HL-60/S4 treated with phorbol 12-myristate 13-acetate at 8.2 ng/mL for 4 days and 3 days (cell line): ENCODE measurements around the gene SPEM3.

ENCODE experiments used
- in situ Hi-C: fragments of 300-500 bp; cut with MboI; formaldehyde crosslinking; loops from 2 replicates; pipeline ENCODE4 v1.15.0; 2022; ENCODE audit warnings: low sequenced_read_pairs

Gene SPEM3

DNA sequence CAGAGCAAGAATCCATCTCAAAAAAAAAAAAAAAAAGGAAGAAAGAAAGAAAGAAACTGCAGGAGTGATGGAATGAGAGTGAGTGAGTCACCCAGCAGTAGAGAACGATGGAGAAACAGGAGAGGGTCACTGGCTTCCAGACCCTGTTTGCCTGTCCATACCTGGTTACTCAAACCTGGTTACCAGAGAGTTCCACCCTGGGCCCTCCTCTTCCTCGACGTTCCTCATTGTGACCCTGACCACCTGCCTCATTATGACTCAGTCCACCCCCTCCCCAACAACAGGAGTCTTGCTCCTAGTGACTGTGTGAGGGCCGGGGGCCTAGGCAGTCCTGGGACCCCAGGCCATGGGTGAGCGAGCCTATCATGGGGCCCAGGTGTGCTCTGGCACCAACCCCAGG lies at the start of gene SPEM3:
Gene SPEM3 (plus strand): TSS at position 301 of the 400 bp plus-strand sequence. CDS start 46 bp downstream, at position 347.
- in situ Hi-C loops: no loop called here

DNA sequence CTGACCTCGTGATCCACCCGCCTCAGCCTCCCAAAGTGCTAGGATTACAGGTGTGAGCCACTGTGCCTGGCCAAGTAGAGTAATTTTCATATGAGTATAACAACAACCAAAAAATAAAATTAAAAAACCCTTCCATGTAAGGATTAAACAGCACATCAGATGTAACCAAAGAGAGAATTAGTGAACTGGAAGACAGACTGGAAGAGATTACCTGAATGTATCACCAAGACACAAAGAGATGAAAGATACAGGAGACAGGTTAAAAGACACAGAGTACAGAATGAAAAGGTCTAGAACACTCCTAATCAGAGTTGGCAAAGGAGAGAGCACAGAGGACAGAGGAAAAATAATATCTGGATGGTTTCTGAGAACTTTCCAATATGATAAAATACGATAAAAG lies 49.5 kb upstream of the SPEM3 start:
- in situ Hi-C loops: no loop called here

DNA sequence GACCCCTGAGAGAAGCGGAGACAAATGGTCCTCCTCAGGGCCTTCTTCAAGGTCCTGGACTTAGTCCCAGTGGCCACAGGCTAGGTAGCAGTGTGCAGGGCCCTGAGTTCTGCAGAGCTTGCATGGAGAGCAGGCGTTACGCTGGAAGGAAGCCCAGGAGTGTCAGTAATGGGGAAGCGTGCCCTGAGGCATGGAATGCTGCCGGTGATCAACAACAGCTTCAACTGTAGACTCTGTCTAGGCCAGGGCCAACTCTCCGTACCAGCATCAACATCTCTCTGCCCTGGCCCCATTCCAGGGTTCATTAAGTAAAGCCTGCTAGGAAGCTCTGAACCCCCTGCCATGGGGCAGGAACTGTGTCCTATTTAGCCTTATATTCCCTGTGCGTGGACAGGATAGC lies 48.3 kb upstream of the SPEM3 start:
- in situ Hi-C loops: no loop called here

DNA sequence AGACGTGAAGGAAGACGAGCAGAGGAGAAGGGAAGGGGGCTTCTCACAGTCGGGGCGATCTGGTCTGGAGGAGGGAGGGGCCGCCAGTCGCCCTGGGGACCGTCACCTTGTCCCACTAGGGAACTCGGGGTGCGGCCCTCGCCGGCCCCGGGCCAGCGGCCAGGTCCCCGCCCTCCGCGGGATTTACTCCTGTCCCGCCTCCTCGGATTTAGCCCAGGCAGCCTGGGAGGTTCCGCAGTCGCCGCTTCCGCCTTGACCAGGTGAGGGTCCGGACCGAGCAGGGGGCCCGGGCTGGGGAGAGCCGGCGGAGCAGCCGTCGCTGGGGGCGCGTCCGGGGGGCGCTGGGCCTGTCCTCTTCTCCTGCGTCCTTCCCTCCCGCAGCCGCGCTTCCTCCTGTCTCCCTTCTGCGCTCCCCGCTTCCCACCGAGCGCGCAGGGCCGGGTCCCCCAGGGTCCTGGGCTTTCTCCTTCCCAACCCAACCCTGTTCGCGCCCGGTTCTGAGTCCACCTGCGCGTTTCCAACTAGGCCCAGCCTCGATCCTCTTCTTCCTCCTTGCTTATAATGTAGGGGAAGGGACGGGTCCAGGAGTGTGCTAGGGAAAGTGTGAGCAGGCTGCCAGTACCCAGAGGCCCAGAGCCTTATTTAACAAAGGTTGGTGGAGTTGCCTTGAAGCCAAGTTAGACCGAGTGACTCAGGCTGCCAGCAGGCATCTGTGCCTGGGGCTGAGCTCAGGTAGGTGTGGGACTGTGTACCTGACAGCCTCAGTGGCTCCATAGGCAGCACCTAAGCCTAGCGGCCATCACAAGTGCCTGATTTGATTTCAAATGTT lies 47.6 kb upstream of the SPEM3 start, which contains the start of gene TNK1:
Gene TNK1 (plus strand): TSS at position 235 of the 829 bp plus-strand sequence. CDS start 1,838 bp downstream, outside the sequence.
- in situ Hi-C loops: no loop called here

DNA sequence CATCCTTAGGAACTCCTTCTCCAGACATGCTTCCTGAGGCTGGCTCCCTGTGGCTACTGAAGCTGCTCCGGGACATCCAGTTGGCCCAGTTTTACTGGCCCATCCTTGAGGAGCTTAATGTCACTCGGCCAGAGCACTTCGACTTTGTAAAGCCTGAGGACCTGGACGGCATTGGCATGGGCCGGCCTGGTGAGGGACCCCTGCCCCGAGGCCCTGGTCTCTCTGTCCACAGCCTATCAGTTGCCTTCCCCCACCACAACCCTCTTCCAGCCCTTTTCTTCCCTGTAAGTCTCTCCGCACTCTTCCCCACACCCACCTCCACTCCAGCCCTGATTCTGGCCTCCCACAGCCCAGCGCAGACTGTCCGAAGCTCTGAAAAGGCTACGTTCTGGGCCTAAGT lies 45.8 kb upstream of the SPEM3 start:
- in situ Hi-C loops: no loop called here

DNA sequence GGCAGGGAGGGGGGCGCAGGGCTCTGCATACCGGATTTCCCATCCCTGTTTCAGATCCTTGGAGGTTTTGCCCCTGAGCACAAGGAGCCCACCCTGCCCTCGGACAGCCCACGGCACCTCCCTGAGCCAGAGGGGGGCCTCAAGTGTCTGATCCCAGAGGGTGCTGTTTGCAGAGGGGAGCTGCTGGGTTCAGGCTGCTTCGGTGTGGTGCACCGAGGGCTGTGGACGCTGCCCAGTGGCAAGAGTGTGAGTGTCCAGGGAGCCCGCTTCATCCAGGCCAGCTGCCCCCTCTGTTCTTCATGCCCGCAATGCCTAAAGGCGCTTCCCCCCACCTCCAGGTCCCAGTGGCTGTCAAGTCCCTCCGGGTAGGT lies 45.3 kb upstream of the SPEM3 start:
- in situ Hi-C loops: no loop called here

DNA sequence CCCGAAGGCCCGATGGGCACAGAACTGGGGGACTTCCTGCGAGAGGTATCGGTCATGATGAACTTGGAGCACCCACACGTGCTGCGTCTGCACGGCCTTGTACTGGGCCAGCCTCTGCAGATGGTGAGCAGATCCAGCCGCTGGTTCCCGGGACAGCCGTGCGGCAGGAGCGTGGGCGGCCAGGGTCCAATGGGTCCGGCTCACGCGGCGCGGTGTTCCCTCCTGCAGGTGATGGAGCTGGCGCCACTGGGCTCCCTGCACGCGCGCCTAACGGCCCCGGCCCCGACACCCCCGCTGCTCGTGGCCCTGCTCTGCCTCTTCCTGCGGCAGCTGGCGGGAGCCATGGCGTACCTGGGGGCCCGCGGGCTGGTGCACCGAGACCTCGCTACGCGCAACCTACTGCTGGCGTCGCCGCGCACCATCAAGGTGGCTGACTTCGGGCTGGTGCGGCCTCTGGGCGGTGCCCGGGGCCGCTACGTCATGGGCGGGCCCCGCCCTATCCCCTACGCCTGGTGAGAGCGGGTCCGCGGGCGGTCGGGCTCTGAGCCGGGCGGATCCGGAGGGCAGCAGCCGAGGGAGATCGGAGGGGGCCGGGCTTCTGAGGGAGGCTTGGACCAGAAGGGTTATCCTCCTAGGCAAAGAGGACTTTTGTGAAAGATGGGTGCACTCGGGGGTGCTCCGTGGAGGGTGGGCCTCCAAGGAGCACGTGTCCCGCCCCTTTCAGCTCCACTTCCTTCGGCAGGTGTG lies 44.7 kb upstream of the SPEM3 start:
- in situ Hi-C loops: no loop called here

DNA sequence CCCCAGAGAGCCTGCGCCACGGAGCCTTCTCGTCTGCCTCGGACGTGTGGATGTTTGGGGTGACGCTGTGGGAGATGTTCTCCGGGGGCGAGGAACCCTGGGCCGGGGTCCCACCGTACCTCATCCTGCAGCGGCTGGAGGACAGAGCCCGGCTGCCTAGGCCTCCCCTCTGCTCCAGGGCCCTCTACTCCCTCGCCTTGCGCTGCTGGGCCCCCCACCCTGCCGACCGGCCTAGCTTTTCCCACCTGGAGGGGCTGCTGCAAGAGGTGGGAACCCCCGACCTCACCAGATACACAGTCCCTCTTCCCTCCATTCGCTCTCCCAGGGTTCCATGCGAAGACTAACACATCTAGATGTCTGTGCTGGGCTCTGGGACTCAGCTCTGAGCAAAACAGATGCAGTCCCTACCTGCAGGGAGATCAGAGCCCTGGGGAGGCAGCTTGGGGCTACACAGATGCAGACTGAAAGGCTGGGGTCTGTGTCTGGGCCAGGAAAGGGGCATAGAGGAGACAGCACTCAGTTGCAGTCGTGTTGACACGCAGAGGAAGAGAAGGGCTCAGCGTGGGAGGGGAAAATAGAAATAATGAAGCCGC lies 44.1 kb upstream of the SPEM3 start:
- in situ Hi-C loops: no loop called here

DNA sequence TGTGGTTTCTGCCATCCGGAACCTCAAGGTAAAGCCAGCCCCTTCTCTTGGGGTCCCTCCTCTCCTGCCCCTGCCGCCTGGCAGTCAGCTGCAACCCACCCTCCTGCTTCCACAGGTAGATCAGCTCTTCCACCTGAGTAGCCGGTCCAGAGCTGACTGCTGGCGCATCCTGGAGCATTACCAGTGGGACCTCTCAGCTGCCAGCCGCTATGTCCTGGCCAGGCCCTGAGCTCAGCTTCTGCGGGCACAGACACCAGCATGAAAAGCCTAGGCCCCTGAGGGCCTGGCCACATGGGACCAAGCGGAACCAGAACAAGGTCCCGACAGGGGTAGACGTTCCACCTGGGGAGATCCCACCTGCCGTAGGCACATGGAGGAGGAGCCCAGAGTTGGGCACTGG lies 39.8 kb upstream of the SPEM3 start:
- in situ Hi-C loops: no loop called here

DNA sequence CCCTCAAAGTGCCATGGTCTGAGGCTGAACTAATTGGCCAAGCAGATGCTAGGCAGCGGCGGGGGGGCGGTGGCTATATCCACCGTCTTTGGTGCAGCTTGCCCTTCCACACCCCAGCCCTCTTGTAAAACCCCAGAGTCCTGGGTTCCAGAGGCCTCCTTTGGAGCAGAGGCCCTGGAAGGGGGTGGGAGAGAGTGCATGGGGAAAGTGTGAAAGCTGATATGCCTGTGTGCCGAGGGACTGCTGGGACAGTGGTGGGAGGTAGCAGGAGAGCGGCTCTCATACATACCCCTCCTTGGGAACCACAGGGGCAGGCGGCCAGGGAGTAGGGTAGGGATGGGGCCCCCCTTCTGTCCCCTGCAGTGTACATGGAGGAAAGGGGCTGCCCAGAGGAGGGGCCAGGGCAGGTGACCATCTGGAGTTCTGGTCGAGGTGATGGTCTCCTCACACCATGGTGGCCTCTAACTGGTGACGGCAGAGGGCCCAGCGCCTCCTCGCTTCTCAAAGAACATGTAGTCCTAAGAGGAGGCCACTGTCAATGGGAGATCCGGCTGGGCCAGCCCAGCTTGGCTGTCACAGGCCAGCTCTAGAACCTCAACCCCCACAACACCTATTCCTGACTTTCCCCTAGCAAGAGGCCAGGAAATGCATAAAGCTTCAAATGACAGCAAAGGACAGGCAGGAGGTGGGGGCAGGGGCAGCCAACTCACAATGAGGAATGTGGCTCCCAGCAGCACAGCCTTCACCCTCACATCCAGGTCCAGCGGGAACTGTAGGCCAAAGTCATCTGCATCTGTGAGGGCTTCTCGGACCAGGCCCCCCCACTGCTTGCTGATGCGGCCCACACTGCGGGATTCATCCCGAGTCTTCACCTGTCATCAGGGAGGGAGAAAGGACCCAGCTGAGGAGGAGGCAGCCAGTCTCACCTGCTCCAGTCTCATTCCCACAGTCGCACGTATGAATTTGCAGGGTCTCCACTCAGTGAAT lies 38.4 kb upstream of the SPEM3 start:
- in situ Hi-C loops: no loop called here

DNA sequence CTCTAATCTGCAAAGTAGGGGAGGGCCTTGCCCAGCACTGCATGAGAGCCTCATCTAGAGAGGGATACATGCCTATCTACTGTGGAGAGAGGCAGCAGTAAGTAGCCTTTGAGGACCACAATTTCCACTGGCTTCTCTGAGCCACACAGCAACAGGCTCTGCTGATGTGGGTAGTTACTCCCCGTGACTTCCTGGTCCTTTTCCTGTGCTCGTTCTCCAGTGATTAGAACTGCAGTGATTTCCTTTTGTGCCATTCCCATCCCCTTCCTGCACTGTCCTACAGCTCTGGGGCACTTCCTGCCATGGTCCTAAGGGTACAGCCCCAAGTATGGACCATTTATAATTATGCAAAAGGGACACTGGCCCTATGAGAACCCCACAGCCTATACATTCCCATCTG lies 37.4 kb upstream of the SPEM3 start:
- in situ Hi-C loops: no loop called here

DNA sequence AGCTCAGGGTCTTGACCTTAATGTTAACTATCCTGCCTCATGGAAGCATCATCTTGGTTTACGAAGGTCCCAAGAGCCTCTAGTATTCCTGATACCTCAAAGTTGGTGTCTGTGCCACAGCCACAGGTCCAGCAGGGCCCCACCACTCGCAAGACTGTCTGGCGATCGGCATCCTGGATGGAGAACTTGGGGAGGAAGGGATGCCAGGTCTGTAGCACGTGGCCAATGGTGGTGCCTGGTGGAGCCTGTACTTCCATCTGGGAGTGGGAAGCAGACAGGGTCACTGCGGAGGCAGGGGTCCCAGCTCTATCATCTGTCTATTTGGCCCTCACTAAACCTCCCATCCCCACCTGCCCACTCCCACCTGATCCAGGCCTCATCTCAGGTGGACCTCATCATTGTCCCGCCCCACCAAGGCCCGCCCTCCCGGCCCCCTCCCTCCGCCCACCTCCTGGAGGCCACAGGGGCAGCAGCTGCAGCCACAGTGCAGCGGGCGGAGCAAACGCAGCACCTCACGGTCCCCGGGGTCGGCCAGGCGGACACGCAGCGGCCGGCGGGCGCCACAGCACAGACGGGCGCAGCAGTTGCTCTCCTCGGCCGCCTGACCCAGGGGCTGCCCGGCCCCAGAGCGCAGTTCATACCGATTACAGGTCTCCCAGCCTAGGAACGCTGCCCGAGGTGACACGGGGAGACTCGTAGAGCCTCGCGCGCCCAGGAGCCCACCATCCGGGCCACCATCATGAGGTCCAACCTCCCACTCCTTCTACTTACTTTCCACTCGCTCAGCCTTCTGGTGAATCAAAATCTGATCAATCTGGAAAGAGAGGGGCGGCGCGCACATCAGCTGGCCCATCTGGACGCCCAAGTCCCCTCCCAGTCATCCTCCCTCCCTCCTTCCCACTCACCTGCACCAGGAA lies 35.7 kb upstream of the SPEM3 start:
- in situ Hi-C loops: no loop called here

DNA sequence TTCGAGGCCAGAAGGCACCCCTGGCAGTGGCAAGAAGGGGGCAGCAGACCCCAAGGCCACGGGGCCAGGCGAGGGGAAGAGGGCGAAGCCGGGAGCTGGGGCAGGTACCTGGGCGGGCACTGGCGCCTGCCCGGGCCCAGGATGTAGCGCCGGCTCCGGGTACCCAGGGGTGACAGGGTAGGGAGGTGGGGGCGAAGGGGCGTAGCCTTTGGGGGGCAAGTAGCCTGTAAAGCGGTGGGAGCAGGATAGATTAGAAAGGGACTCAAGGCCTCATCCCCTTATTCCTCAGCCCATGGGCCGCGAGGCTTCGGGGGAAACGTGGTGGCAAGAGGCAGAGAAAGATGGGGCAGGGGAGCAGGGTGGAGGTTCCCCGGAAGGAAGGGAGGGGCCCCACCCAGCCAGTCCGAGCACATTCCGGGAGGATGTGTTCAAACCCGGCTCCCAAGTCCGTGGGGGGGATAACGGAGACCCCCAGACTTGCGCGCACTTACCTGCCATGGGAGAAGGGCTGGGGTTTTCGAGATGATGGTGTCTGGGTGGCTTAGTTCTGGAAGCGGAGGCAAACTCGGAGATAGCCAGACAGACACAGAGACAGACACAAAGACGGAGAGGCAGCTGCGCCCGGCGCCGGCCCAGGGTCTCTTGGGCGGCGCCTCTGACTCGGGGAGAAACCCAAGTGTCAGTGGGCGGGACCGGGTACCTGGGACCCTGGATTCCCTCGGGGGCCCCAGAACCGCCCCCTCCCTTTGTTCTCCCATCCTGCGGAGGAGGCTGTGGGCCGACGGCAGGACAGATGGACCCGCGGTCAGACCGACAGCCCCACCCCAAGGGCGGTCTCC lies 34.8 kb upstream of the SPEM3 start:
- in situ Hi-C loops: no loop called here

DNA sequence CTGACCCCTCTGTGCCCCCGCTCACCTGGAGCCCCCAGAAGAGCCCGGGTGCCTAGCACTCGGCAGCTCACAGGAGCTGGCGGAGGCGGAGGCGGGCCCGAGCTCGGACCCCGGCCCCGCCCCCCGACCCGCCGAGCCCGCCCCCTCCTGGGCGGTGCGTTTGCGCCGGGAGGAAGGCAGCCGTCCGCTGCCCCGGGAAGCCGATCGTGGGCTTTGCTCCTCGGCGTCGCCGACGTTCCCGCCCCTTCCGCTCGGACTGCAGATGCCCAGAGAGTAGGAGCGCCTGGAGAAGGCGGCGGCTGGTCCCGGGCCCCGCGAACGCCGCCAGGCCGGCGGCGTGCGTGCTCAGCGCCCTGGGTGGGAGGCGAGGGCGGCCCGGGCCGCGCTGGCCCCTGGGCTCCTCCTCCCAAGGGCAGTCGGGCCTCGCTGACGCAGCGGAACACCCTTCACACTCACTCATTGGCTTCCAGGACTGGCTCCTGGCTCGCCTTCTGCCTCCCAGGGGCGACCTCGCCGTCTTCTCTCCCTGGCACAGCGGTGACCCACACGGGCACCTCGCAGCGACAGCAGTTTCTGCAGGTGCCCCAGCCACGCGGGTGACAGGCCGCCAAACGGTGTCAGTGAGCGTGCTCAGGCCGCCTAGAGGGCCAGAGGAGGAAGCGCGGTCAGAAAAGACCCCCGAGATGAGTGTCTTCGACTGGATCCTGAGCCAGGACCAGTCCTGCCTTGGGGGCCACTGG lies 34.0 kb upstream of the SPEM3 start, which contains the start of gene PLSCR3:
Gene PLSCR3 (minus strand): TSS at position 74 of the 740 bp plus-strand sequence. CDS start 415 bp downstream, outside the sequence.
- in situ Hi-C loops: no loop called here

DNA sequence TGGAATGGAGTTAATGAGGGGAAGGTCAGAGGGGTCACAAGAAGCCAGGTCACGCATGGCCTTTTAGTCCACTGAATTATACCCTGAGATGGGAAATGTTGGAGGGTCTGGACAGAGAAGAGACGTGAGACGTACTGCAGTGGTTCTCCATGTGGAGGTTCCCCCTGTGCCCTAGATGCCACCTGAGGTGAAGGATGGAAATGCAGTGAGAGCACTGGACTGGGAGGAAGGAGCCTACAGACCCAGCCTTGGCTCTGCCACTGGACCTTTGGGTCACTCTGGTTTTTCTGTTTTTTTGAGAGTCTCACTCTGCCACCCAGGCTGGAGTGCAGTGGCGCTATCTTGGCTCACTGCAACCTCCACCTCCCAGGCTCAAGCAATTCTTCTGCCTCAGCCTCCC lies 32.5 kb upstream of the SPEM3 start:
- in situ Hi-C loops: no loop called here

DNA sequence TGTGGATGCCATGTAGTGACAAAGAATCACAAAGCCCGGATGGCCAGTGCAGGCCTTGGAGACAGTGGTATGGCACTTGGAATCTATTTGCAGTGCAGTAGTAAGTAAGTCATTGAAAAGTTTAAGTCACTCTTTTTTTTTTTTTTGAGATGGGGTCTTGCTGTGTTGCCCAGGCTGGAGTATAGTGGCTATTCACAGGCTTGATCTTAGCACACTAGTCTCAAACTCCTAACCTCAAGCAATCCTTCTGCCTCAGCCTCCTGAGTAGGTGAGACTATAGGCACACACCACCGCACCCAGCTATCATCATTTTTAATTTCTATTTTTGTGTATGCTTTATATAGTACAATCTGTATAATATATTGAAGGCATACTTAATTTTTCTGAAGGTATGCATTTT lies 30.0 kb upstream of the SPEM3 start:
- in situ Hi-C loops: no loop called here

DNA sequence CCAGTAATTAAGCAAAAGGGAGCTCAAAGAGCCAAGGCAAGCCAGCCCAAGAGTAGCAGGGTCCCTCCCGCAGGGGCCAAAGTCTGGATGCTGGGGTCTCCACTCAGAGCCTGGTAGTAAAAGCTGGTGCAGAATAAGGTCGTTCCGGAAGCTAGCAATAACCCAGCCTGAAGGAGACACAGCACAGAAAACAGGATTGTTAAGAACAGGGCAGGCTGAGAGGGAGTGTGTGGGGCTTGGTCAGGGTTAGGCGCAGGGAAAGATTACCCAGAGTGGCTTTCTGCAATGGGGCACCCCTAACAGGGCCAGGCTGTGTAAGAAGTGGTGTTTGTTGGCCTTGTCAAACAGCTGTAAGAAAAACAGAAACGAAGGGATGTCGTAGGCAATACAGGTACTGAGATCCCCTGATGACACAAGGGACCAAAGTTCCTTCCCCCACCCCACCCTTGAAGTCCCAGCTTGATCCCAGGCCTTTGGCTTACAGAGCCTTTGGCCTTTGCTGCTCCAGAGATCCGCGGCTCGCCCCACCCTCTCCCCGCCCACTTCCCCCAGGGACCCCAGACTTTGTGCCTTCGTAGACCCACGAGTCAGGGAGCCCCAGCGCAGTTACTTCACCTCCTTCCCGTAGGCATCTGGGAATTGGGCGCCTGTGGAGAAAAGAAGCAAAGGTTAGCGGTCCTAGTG lies 25.5 kb upstream of the SPEM3 start:
- in situ Hi-C loops: no loop called here

DNA sequence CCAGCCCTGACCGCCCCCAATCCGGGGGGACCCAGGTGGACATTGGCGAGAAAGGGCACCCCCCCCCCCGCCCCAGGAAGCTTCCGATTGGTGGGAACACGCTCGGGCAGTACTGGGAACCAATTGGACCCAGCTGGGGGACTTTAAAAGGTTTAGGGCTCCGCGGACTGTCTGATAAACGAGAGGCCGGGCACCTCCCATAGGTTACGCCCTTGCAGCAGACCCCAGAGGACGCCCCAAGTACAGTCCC lies 25.0 kb upstream of the SPEM3 start:
- in situ Hi-C loops: no loop called here
